NCI-H748 (cell line): ENCODE results near the gene HLA-DOB.
A peak's percentile ranks its signal among the peaks of the same experiment; 100 is the strongest.

Source experiments
- DNase-seq: peaks from one replicate; lab custom pipeline; 2025; ENCODE audit not compliant: unreplicated experiment; lab: John Stamatoyannopoulos, UW

Gene HLA-DOB

DNA sequence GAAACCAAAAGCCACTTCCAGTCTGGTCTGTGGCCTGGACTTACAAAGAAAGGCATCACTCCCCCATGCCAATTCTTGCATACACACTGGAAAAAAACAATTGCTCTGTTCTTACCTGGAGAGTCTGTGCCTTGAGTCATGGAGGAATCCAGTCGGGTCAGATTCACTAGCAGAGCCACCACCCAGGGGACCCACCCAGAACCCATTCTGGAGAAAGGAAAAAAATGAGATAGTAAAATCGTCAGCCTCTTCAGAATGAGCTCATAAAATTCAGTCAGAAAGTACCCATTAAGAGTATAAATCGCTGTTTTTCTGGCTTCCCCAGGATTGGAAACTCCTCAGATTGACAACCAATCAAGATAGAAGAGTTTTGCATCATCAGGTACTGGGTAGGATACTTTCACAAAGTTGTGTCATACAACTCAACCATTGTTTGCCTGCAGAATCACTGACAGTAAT is at the start of gene HLA-DOB:
Gene HLA-DOB, minus strand, starts transcription at position 257 of the 459 bp plus-strand sequence. Its CDS starts 51 bp downstream, at position 206.
- DNase-seq = no peak

DNA sequence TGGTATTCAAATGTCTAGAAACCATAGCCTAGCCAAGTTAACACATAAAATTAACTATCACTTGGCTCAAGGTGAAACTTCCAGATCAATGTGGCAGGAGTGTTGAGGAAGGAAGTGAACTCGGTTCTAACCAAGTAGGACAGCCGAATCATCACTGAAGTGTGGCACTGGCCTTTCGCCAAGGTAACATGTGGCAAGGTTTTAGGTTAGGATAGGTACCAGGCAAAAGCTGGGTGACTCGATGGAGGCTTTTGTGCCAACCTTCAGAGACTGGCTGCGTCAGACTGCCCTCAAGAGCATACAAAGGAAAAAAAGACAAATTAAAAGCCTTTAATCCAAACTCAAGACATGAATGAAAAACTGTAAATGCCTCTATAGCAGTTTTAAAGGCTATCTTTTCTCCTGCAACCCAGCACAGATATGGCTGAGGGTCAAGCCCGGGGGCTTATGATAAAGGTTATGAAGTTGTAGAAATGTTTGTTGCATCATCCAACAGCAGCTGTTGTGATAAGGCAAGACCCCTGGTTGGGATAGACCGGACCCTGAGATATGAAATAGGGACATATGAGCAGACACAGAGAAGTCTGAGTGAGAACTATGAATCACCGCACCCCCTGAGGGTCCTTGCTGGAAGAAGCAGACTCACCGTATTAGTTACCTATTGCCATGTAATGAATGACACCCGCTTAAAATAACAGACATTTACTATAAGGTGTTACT is 49.1 kb upstream of the HLA-DOB start:
- no peak for DNase-seq

DNA sequence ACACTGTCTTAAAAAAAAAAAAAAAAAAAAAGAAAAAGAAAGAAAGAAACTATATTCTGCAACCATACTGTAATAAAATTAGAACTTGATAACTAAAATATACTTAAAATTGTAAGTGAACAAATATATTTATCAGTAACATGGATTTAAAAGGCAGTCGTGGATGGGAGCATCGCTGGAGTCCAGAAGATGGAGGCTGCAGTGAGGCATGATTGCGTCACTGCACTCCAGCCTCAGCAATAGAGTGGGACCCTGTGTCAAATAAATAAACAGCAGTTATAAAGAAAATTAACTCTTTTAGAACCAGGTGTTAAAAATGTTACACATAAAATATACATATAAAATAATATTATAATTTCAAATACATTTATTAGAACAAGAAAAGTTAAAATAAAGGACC is 45.9 kb upstream of the HLA-DOB start:
- DNase-seq = no peak

DNA sequence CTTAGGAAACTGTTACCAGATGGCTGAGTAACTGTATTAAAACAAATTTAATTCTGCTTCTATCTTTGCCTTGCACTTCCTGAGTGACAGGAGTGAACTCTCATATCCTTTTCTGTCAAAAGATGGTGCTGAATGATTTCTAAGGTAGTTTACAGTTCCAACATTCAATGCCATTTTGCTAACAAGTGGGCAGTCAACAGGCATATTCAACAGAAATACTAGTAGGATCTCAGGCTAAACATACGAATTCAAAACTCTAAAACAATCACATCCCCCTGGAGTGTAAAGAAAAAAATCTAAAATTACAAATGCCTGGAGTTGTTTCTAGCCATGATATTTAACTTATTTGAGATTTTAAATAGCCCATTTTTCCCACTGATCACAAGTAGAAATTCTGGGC is 43.9 kb upstream of the HLA-DOB start:
- DNase-seq = no peak

DNA sequence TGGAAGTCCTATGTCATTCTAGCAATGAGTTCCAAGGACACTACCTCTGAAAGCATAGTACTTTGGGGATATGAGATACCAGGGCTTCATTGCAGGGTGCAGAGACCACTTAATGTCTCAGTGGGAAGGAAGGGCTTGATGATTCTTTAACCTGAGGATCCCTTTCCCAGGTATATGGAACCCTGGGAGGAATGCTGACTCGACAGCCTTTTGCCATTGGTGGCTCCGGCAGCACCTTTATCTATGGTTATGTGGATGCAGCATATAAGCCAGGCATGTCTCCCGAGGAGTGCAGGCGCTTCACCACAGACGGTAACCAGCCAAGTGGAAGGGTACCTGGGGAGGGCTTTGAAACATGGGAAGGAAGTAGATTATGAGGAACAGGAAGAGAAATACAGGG is 41.4 kb upstream of the HLA-DOB start:
- no peak for DNase-seq

DNA sequence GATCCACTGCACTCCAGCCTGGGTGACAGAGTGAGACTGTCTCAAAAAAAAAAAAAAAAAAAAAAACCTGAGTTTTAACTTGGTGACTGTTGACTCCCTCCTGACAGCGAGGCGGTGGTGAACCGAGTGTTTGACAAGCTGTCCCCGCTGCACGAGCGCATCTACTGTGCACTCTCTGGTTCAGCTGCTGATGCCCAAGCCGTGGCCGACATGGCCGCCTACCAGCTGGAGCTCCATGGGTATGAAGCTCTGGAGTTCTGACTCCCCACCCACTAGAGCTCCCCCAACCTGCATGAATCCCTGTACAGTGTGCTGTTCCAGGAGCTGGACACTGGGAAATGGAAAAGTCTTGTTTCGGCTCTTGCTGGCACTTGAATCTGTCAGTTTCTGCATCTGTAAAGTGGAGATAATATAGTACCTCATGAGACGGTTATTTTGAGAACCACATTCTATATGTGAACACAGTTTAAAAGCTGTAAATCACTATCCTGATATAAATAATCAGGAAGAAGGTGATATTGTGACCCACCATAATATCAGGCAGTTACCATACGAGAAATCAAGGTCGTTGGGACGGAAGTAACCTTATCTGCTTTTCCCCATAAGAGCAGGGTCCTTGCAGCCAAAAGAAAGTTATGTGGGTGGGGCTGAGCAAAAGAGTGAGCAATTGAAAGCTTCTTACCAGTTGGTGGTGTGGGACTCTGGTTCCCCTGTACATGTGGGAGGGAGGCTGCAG is 40.5 kb upstream of the HLA-DOB start:
- DNase-seq = no peak

DNA sequence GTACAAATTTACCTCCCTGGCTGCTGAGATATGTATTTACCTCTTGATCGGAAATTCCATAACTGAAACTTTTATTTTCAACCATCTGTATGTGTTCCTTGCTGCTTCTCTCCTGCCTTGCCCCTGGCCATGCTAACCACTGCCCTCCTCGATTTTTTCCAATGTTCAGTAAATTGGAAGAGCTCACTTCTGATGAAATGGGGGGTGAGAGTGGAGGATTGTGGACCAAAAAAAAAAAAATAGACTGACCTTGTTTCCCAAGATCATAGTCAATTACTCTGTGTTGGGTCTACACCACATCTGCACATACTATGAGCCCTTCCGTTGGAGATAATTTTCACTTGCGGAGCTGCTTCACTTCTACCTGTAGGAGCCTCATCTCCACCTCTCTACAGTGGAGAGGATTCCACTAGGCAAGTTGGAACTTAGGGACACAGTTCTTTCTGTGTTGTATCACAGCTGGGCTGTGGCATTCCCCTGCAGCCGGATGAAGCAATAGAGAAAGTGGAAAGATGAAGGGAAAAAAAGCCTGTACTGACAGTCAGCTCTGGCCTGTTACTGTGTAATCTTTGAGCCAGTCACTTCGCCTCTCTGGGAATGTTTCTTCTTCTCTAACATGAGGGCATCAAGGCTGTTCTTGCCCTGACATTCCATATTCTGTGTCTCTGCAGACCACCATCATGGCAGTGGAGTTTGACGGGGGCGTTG is 38.8 kb upstream of the HLA-DOB start:
- DNase-seq = no peak

DNA sequence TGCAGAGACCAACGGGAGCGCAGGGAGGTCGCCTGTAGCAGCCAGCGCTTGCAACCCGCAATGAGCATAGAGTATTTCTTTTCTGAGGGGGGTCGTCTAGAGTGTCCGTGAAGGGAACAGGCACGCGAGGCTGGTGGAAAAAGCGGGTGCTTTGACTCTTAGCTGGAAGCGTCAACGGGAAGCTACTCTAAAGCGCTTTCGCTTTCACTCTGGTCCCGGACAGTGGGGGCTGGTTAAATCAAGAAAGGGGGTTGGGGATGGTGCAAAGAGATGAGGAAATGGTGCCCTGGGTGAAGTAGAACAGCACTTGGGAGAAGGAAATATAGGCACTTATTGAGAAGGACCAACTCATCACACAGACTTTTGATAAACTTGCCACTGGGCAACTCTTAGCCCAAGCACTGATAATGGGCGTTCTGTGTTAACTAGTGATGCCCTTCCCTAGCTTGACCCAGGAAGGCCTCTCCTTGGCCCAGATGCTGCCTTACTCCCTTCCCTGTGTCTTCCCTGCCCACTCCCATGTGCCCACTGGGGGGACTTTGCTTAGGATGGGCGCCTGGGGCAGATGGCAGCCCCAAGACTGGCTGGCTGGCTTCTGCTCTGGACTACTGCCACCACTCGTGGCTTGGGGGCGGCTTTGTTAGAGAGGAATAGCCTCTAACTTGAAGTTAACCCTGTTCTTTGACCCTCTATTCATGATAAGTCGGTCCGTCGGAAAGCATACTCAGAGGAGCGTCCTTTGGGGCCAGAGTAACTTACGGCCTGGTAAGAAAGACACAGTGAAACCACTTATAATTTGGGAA is 37.8 kb upstream of the HLA-DOB start:
- DNase-seq = no peak

DNA sequence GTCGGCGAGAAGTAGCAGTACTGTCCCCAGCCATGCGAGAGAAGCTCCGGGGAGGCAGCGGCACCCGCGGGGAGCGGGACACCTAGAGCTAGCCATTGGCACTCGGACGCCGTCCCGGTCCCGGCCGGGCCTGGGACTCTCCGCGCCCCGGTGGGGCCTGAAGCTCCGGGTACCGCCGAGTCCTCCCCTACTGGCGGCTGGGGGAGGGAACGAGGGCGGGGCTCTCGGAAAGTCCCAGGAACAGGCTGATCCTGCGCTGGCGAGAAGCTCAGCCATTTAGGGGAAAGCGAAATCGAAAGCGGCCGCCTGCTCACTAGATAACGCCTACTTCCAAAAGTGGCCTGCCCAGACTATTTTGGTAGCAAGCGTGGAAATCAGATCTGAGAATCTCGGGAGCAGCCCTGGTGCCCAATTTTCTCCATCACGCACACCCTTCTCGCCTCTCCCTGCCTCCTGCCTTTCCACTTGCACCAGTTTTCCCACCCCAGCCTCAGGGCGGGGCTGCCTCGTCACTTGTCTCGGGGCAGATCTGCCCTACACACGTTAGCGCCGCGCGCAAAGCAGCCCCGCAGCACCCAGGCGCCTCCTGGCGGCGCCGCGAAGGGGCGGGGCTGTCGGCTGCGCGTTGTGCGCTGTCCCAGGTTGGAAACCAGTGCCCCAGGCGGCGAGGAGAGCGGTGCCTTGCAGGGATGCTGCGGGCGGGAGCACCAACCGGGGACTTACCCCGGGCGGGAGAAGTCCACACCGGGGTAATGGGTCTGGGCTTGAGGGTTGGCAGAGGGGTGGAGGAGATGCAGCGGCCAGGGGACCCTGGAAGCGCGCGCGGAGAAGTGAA is 37.0 kb upstream of the HLA-DOB start, which contains the start of the genes PSMB9 and TAP1:
Gene PSMB9, plus strand, starts transcription at position 652 of the 835 bp plus-strand sequence. Its CDS starts 38 bp downstream, at position 690.
Gene TAP1, minus strand, starts transcription at position 164 of the 835 bp plus-strand sequence. Its CDS starts 68 bp downstream, at position 96.
- DNase-seq = peak; percentile 93

DNA sequence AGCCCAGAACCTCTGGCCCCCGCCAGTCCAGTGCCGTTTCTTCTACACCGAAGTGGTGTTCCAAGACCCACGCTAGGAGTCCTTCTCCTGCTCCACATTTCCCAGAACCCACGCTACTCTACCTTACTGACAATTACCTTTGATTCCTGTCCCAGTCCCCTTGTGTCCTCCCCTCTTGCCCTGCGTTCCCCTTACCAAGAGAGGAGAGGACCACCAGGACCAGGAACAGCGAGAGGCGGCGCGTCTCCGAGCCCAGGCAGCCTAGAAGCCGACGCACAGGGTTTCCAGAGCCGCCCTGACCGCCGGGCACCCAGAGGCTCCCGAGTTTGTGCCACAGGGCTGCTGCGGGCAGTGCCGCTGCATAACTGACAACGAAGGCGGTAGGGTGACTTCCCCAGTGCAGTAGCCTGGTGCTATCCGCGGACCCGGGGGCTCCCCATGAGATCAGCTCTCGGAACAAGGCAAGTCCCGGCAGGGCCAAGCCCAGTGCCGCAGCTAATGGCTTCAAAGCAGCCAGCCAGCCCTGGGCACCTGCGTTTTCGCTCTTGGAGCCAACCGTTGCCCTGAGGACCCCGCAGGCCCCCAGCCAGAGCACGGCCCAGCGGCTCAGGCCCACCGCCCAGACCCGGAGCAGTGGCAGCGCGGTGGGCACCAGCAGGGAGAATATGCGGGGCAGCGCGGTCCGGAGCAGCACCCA is 36.2 kb upstream of the HLA-DOB start:
- DNase-seq = peak; percentile 62

DNA sequence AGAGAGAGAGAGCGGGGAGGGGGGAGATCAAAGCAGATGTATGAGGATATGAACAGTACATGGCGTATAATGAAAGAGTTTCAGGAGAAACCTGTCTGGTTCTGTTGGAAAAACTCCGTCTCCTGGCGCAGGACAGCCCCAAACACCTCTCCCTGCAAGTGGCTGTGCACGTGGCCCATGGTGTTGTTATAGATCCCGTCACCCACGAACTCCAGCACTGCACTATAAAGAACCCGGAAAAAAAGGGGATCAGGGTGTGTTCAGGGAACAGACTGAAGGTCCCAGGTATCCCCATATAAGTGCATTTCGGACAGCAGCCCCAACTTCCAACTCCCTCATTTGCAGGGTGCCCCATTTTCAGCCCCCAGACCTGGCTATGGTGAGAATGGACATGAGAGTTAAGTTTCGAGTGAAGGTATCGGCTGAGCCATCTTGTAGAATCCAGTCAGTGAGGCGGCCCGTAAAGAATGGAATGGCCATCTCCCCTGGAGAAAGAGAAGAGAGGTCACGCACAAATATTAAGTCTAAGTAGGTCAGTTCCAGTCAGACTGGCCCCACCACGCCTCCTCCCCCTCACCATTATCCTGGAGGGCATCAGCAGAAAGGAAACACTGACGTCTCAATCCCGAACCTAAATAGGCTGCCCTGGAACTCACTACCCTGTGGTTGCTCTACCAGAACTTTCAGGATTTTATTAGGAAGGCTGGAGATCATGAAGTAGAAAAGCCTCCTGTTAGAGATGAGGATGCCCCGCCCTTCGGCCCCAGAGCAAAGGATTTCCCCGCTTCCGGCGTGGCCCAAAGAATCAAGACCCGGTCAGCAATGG is 35.4 kb upstream of the HLA-DOB start:
- DNase-seq = no peak

DNA sequence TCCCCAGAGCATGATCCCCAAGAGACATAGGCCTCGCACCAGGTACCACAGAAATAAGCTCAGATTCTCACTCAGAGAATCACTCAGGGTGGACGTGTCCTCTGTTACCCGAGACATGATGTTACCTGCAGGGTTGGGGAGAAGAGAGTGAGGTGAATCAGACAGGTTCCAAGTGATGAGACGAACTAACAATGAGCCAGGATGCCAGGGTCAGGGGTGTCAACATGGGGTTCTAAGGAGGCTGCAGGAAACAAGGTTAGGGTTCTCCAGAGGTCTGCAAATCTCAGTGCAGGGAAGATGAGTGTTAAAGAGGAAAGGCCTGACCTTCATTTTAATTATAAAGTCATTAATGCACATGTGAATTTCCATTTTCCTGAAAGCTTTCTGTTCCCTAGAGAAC is 34.2 kb upstream of the HLA-DOB start:
- no peak for DNase-seq

DNA sequence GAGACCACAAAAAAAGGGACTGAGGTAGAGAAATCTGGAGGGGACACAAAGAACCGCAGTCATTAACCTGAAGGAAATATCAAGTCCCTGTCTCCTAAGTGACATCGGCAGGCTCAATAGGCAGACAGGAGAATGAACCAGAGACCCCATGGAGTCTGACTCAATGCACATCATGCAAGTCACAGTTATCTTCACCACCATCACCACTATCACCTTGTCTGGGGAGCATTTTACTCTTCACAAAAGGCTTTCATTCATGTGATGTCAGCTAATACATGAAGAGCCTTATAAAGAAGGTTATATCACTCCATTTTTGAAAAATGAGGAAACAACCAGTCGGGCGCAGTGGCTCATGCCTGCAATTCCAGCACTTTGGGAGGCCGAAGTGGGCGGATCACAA is 32.3 kb upstream of the HLA-DOB start:
- no peak for DNase-seq

DNA sequence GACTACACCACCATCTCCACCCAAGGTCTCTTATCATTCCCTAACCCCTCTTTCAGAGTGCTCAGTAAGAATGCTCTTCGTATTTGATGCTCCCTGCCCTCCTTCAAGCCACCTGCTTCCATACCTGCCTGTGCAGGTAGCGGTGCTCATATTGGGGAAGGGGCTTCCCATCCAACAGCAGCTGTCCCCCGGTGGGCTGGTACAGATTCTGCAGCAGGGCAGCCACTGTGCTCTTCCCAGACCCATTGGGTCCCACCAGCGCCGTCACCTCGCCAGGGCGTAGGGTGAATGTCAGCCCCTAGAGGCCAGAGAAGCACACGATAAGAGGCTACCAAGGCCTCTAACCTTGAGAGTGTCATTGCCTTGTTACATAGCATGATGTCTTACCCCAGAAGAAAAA is 31.0 kb upstream of the HLA-DOB start:
- no peak for DNase-seq

DNA sequence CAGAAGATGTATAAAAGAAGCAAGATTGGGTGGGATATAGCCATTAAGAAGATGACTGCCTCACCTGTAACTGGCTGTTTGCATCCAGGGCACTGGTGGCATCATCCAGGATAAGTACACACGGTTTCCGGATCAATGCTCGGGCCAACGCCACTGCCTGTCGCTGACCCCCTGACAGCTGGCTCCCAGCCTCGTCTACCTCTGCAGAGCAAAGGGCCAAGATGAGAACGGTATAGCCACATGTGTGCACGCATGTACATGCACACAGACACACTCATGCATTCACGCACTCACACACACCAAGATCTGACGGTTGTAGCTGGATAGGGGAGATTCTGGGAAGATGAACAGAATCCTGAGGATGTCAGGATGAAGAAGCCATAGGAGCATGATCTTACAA is 30.2 kb upstream of the HLA-DOB start:
- DNase-seq = no peak

DNA sequence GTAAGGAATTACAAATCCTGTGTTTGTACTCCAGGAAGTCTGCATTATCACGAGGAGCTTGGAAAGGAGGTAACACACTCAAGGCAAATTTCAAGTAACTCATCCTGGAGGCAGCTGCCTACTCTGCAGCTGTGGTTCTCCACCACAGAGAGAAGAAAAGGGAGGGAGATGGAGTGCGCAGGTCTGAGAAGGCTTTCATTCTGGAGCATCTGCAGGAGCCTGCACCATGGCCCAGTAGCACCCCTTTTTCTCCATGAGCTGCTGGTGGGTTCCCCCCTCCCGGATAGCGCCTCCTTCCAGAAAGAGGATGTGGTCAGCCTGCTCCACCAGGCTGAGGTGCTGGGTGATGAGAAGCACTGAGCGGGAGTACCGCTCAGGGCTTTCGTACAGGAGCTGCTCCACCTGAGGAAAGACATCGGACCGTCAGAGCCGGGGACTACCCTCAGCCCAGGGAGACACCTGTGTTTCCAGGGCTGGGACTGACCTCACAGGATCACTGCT is 28.6 kb upstream of the HLA-DOB start:
- DNase-seq = no peak

DNA sequence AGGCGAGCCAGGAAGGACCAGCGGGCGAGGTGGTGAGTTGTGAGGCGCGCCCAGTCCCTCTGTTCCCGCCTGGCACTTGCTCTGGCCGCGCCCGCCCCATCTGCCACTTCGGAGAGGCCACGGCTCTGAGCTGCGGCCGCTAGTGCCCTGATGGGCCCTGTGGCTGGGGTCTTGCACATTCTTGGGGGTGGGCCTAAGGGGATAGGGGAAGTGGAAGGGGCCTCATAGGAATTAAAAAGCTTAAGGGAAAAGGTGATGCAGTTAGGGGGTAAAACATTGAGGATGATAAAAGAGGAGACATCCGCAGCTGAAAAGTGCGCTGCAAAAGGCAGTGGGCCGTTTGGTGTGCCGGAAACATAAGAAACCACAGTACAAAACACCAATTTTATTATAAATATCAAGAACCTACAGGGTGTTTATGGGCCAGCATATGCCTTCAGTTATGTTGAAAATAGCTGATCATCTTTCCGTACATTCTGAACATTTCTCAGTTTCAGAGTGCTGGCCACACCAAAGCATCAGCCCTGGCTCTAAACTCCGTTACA is 28.1 kb upstream of the HLA-DOB start:
- DNase-seq = no peak
